ENCODE measurements around the gene FCRLB.
"Not testable (repeated sequence)": the region's sequence is repeated elsewhere in the genome, so short reads cannot be mapped to it uniquely, and the experiment has no call there.

FCRLB gene

GRCh38 chr1:161720422-161720821, 922 bp upstream of the FCRLB start:
- no peak for DNase-seq

- no peak for DNase-seq
Observed at GRCh38 chr1:161721738-161722343, 497 bp downstream of the FCRLB start.

GRCh38 chr1:161722406-161722805, 1.1 kb downstream of the FCRLB start:
- no peak for DNase-seq

DNA sequence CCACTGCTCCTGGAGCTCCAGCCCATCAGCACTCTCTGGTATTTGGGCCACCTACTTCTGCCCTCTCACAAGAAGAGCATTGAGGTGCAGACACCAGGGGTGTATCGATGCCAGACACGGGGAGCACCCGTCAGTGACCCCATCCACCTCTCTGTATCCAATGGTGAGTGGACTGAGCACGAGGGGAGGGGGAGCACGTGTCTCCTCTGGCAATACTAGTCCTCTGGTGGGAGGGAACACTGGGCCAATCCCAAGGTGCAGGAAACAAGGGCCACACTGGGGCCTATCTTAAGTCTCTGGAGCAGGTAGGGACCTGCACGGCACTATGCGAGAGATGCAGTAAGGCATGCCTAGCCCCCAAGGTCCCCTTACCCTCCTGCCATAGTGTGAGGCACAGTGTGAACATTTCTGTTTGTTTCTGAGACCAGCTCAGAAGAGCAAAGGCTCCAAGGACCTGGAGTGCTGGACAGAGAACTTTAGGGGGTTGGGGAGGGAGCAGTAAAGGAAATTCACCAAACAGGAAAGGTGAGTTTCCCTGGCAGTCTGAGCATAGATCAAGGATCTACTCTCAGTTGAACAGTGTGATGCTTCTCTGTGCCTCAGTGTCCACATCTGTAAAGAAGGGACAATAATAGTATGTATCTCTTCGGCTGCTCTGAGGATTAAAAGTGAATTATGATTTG, 2.3 kb downstream of the FCRLB start:
- DNase-seq, result no peak

- DNase-seq, result not testable (repeated sequence)
Observed at GRCh38 chr1:161725258-161725907, 4.0 kb downstream of the FCRLB start.

GRCh38 chr1:161725908-161726472, 4.6 kb downstream of the FCRLB start:
- peak; percentile 14 for DNase-seq

DNA sequence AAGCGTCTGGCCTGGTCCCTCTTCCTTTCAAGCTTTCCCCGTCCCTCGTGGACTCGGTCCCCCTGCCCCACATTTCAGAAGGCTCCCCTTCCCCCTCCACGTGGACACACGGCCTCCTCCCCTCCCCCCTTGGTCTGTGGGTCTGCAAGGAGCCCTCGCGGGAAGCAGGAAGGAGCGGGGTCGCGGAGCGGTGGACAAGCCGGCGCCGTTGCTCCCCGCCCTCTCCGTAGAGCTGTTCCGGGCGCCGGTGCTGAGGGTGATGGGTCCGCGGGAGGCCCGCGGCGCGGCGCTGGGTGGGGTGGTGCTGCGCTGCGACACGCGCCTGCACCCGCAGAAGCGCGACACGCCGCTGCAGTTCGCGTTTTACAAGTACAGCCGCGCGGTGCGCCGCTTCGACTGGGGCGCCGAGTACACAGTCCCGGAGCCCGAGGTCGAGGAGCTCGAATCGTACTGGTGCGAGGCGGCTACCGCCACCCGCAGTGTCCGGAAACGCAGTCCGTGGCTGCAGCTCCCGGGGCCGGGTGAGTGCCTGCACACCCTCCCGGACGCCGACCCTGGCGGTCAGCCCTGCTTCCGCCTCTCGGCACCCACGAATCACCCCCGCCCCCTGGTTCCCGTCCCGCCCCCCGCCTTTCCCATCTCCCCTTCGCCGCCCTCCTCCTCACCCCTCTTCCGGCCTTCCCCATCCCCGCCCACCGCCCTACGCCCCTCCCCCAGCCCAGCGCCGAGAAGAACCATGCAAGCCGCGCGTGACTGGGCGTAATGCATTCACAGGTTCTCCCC, 5.3 kb downstream of the FCRLB start:
- DNase-seq, result peak; percentile 55

- no peak for DNase-seq
Observed at GRCh38 chr1:161727256-161727924, 6.0 kb downstream of the FCRLB start.

DNA sequence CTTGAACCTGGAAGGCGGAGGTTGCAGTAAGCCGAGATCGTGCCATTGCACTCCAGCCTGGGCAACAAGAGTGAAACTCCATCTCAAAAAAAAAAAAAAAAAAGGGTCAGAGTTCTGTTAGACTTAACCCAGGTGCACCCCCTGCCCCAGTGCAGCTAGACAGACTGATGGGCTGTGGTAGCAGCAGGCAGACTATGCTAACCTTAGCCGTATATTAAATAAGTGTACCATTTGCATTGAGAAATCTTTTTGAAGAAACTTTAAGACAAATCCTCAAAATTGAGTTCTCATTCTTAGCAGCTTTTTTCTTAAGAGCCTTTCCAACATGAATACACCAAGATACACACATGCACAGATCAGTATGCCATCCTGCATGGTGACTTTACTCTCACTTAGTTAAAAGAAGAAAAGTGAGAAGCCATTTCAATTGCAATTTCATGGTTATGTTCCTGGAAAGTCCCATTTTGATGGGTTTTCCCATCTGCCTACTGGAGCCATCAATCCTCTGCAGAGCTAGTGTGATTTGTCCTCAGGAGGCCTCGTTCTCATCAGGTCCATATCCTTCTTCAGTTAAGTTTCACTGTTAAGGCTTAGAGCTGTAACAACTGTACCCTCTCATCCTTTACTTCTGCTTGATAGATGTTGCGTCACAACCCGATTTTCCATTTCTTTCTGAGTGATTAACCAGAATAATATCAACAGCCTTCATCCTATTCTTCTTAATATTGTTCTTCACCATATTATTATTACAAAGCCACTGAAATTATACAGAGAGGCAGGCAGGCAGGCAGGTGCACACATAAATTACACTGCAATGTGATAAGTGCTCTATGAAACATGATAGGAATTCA, 7.3 kb downstream of the FCRLB start:
- no peak for DNase-seq

DNA sequence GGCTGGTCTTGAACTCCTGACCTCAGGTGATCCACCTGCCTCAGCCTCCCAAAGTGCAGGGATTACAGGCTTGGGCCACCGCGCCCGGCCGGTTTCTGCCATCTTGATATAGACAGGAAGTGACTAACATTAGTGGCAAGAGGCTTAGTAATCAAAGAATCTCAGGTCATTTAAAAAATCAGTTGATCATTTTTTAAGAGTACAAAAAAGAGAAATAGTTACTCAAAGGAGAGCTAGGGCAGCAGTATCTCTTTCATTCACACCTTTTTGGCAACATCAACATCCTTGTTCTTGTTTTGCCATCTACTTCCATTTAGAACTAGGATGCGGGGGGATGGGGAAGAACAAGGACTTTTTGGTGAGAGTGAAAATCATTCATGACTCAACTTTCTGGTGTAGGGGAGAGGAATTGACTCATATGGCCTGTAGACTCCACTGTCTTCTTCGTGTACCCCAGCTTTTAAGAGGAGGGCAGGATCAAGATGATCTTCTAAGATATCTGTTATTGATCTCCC, 8.8 kb downstream of the FCRLB start:
- DNase-seq, result peak; percentile 24

DNA sequence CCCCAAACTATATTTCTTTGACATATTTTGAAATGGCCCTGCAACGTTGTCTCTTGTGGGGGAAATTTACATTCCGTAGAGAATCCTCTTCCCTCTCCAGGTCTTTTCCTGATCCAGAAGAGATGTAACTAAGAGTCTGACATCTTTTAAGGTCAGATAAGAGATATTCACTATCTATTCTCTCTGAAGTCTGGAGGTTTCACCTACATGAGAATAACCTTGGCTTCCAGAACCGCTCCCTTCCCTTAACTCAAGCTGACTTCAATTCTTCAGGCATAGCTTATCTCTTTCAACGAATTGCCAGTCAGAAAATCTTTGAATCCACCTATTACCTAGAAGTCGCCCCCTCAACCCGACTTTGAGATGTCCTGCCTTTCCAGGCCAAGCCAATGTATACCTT, 9.9 kb downstream of the FCRLB start:
- DNase-seq, result no peak

DNA sequence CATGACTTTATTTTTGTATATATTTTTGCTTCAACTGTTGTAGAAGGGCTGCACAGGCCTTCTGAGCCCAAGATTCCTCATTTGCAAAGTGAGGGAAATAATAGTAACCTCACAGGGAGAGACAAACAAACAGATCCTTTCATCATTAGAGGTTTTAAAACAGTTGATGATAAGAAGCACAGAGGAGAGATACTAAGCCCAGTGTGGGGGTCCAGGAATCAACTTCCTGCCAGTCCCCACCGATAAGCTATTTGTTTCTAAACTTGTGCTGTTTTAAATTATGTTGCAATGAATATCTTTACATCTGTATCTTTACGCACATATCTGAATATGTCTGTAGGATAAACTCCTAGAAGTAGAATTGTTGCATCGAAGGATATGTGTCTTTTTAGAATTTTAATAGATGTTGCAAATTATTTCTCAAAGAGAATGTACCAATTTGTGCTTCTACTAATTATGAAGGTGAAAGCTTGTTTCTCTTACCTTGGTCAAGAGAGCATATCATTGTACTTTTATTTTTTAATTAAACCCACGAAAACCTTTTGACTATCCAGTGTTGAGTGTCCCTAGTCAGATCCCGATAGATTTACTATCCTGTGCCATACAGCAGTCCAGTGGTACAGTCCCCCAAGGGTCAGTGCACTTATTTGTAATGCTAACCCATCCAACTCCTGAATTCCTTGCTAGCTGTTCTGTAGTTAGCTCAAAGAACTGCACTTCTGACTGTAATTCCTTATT, 10.8 kb downstream of the FCRLB start:
- DNase-seq, result no peak

- no peak for DNase-seq
Observed at GRCh38 chr1:161733526-161733925, 12.2 kb downstream of the FCRLB start.

DNA sequence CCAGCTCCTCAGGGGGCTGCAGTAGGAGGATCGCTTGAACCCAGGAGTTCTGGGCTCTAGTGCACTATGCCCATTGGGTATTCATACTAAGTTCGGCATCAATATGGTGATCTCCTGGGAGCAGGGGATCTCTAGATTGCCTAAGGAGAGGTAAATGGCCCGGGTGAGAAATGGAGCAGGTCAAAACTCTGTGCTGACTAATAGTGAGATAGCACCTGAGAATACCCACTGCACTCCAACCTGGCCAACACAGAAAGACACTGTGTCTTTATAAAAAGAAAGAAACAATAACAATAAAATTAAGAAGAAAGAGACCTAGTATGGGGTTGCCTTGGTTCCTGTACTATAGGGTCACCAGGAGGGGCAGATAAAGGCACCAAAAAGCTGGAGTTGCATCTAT, 14.5 kb downstream of the FCRLB start:
- DNase-seq, result no peak

GRCh38 chr1:161736335-161736969, 15.1 kb downstream of the FCRLB start:
- no peak for DNase-seq

GRCh38 chr1:161737625-161738024, 16.3 kb downstream of the FCRLB start:
- DNase-seq, result no peak

DNA sequence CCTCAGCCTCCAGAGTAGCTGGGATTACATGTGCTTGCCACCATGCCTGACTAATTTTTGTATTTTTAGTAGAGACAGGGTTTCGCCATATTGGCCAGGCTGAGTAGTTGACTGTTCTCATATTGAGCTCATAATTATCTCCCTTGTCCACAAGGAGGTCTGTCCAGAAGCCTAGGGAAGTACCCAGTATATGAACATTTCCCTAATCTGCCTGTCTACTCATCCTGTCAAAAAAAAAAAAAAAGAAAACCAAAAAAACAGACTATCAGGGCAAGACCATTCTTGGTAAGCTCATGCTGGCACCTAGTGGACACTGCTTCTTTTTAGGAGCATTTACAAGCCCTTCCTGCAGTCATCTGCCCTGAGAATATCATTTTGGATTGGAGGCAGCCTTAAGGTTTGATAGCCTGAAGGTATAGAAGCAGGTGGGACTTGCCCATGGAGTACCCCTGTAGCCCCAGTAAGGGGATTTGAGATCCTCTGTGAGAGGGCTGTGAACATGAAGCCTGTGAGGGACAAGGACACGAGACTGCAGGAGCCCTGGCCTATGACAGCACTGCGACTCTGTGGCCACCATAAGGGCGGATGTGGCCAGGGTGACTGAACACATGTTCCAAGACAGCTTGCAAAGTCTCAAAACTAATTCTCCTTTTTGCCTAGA, 17.4 kb downstream of the FCRLB start:
- DNase-seq, result peak; percentile 21

GRCh38 chr1:161739865-161740566, 18.7 kb downstream of the FCRLB start:
- no peak for DNase-seq

- DNase-seq, result no peak
Observed at GRCh38 chr1:161740921-161741320, 19.6 kb downstream of the FCRLB start.

Data from activated T-cell treated with anti-CD3 and anti-CD28 coated beads for 4 hours (primary cell).